ENCODE results near the gene DNAAF2. TPM values are rescaled to one million over a fixed set of nuclear protein-coding genes. Genes with fewer than 3 reads are reported as not detected.

Gene DNAAF2
- total and polyA plus RNA-seq, 2 of the 8 experiments (the other 6 are each of a cell fraction or from before 2014, with no cell fraction given) = 12.2 to 30.0 TPM

- no peak for TF ChIP-seq KDM4A (IDR thresholded peaks at IDR 0.05; ENCODE audit: low read depth, low read length, severe bottlenecking)
Measured at GRCh38 chr14:49634547-49635334, at the start of gene DNAAF2 (continued).

Measured in H1 (cell line).